ENCODE data around the gene KIAA0930. TPM values are rescaled to one million over a fixed set of nuclear protein-coding genes. Genes with fewer than 3 reads are reported as not detected.
A peak's percentile ranks its signal among the peaks of the same experiment; 100 is the strongest.

The KIAA0930 gene
- total RNA-seq, 4 donors from 2014 or later: 51.6 to 64.9 (median 62.0) TPM

- Histone ChIP-seq H3K27ac (peak overlapping the region in 2 of 4 donors; percentile 55 to 61), H3K4me3 (no peak overlapping the region), H3K36me3 (peaks cover 0 to 99% (median 17%) of the 10 kb centered on the region in 3 donors), H3K4me1 (peaks cover 0 to 25% (median 0%) of the 10 kb centered on the region in 4 donors), H3K27me3 (no peaks in the 10 kb centered on the region), H3K9me3 (no peaks in the 10 kb centered on the region)
- no peak for TF ChIP-seq EP300 (IDR thresholded peaks at IDR 0.05)
- no peak for TF ChIP-seq POLR2A (IDR thresholded peaks at IDR 0.05)
- TF ChIP-seq CTCF (IDR thresholded peaks at IDR 0.05): no peak
- 80 to 84% methylated on average over 7 to 9 of the region's 9 CpGs for WGBS, 2 donors
- DNase-seq (ENCODE audit: low spot score in 2 of 2): no peak
Measured at GRCh38 chr22:45200230-45200629, 40.5 kb downstream of the KIAA0930 start.

- H3K27me3 ChIP-seq: no peaks in the 10 kb centered on the region
- H3K9me3 ChIP-seq: no peaks in the 10 kb centered on the region
- TF ChIP-seq EP300 (IDR thresholded peaks at IDR 0.05) (no peak), POLR2A (IDR thresholded peaks at IDR 0.05) (no peak), CTCF (IDR thresholded peaks at IDR 0.05) (no peak)
- peaks cover 0 to 25% (median 0%) of the 10 kb centered on the region in 4 donors for H3K4me1 ChIP-seq
- WGBS, 2 donors: 91% methylated on average over 14 to 16 of the region's 16 CpGs
- DNase-seq (ENCODE audit: low spot score in 2 of 2): no peak
- H3K27ac ChIP-seq: no peak overlapping the region
- H3K4me3 ChIP-seq: no peak overlapping the region
- peaks cover 0 to 99% (median 14%) of the 10 kb centered on the region in 3 donors for H3K36me3 ChIP-seq
Measured at GRCh38 chr22:45199723-45200122, 41.0 kb downstream of the KIAA0930 start.

GRCh38 chr22:45198463-45198795 is 42.3 kb downstream of the KIAA0930 start:
- DNase-seq (ENCODE audit: low spot score in 2 of 2): no peak
- peaks cover 0 to 91% (median 12%) of the 10 kb centered on the region in 3 donors for H3K36me3 ChIP-seq

GRCh38 chr22:45197606-45198462 is 42.9 kb downstream of the KIAA0930 start:
- no peak for DNase-seq (ENCODE audit: low spot score in 2 of 2)
- peaks cover 0 to 86% (median 8%) of the 10 kb centered on the region in 3 donors for H3K36me3 ChIP-seq

More at GRCh38 chr22:45198463-45198795, 42.3 kb downstream of the KIAA0930 start:
- H3K27ac ChIP-seq: no peak overlapping the region
- no peak overlapping the region for H3K4me3 ChIP-seq
- no peaks in the 10 kb centered on the region for H3K27me3 ChIP-seq
- H3K4me1 ChIP-seq: peaks cover 0 to 28% (median 0%) of the 10 kb centered on the region in 4 donors
- no peak for TF ChIP-seq POLR2A (IDR thresholded peaks at IDR 0.05)
- TF ChIP-seq EP300 (IDR thresholded peaks at IDR 0.05): no peak
- no peak for TF ChIP-seq CTCF (IDR thresholded peaks at IDR 0.05)
- H3K9me3 ChIP-seq: no peaks in the 10 kb centered on the region
- WGBS, 2 donors: 75 to 81% methylated on average over 8 to 9 of the region's 9 CpGs

More at GRCh38 chr22:45197606-45198462, 42.9 kb downstream of the KIAA0930 start:
- peaks cover 0 to 34% (median 0%) of the 10 kb centered on the region in 4 donors for H3K4me1 ChIP-seq
- no peaks in the 10 kb centered on the region for H3K27me3 ChIP-seq
- no peak overlapping the region for H3K27ac ChIP-seq
- no peaks in the 10 kb centered on the region for H3K9me3 ChIP-seq
- 83 to 84% methylated on average over 27 of the region's 28 CpGs for WGBS, 2 donors
- no peak for TF ChIP-seq POLR2A (IDR thresholded peaks at IDR 0.05)
- no peak for TF ChIP-seq EP300 (IDR thresholded peaks at IDR 0.05)
- TF ChIP-seq CTCF (IDR thresholded peaks at IDR 0.05): no peak
- H3K4me3 ChIP-seq: no peak overlapping the region
